Ovary (tissue), 3 donors: ENCODE measurements around the gene RAB2B.

Experiments used
- CTCF ChIP-seq, 3 donors: fragments of 450-650 bp in 2 of 3; fragments of 200-600 bp in 1 of 3; IDR thresholded peaks; one replicate each; pipeline versions ENCODE4 v1.5.1 to v1.8.0; 2016 to 2022; ENCODE audit warnings: antibody characterized with exemption in 3 of 3, mild to moderate bottlenecking in 1 of 3
- POLR2A ChIP-seq: fragments of 450-650 bp; IDR thresholded peaks from one replicate; pipeline ENCODE4 v1.6.1; 2017; ENCODE audit warnings: antibody characterized with exemption, mild to moderate bottlenecking, moderate library complexity
- donor health status: DM: no; HTN: no; CAD: no.

DNA sequence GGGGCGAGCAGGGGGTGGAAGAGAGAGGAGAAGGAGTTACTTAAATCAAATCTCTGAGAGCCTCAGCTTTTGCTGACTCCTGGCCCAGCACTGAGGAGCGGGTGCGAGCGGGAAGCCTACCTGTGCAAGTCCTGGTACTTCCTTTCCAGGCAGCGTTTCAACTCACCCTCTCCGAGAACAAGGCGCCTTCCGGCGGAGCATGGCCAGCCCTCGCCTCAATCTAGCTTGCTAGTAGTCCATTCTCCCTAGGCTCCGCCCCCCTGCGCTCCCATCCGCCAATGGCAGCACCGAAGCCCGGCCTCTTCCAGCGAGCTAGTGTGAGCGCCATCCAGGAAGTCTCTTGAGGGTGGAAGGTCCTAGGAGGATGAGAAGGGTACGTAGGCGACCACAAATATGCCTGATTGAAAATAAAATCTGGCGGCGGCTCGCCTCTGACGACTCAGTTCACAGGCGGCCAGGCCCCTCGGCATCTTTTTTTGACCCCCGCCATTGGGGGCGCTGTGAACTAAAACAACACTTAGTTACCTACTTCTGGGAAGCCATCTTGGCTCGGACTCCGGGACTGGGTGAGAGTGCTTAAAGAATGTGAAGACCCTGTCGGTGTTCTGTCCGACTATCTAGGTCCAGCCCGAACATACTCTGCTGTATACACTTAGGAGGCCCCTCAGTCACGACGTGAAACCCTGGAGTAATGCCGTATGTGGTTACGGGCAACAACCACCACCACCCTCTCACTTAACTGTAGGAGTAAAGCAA lies 20.7 kb downstream of the RAB2B start, which contains the start of gene CHD8:
- TF ChIP-seq POLR2A (peak; percentile 47), CTCF (IDR thresholded peaks at IDR 0.05) (peak; percentile 37 to 71 (median 56))
